Adipose tissue (tissue), 3 donors: ENCODE measurements around the gene PPAT. TPM values are rescaled to one million over a fixed set of nuclear protein-coding genes. Genes with fewer than 3 reads are reported as not detected.

Experiments used
- polyA plus RNA-seq, 3 donors: library from polyadenylated mRNA; stranded (reverse); fragments of 200-250 nt; gene quantifications; one replicate each; pipeline ENCODE4 v1.2.3, GENCODE V29; 2013
- donor health status: healthy with polysubstance abuse.
- donor health status: Bipolar disorder and iron deficiency.
- donor health status: healthy.

The PPAT gene
- polyA plus RNA-seq, 3 donors = 2.7 to 3.7 (median 2.8) TPM

Other genes with a start within 250 kb of the PPAT start
- gene AASDH, start 48.1 kb downstream of the PPAT start, polyA plus RNA-seq = 1 to 10 TPM; 2.6 to 4.2 (median 3.3) TPM
- gene PAICS, start 645 bp upstream of the PPAT start, polyA plus RNA-seq = 10 to 100 TPM; 17.1 to 31.9 (median 23.7) TPM
- 10 to 100 TPM; 34.9 to 43.0 (median 36.8) TPM for gene SRP72, start 32.0 kb upstream of the PPAT start, polyA plus RNA-seq
- gene ARL9, start 70.2 kb upstream of the PPAT start, polyA plus RNA-seq = under 1 TPM in 1 of 3 donors, not detected in 2; 0.07 TPM
- gene HOPX, start 245.7 kb upstream of the PPAT start, polyA plus RNA-seq = 1 to 10 TPM; 3.7 to 5.6 (median 4.5) TPM